Adipose tissue (tissue), 3 donors: Measurements from ENCODE around the gene LDLRAP1. TPM values are rescaled to one million over a fixed set of nuclear protein-coding genes. Genes with fewer than 3 reads are reported as not detected.

Experiments used
- H3K27ac ChIP-seq: one replicate; pipeline ENCODE4 v1.5.1; 2013; ENCODE audit warnings: low read depth, low read length
- WGBS, 3 donors: extraction: QIAGEN DNeasy Blood & Tissue Kit; methylation state at CpG; one replicate each; pipeline ENCODE4 v1.1.7; 2013; 5-methylcytosine and 5-hydroxymethylcytosine counted together
- polyA plus RNA-seq, 3 donors: library from polyadenylated mRNA; stranded (reverse); fragments of 200-250 nt; gene quantifications; one replicate each; pipeline ENCODE4 v1.2.3, GENCODE V29; 2013
- donor health status: healthy with polysubstance abuse.
- donor health status: Bipolar disorder and iron deficiency.
- donor health status: healthy.

The LDLRAP1 gene
- polyA plus RNA-seq, 3 donors: 11.3 to 22.8 (median 12.7) TPM

GRCh38 chr1:25568834-25569596, 25.6 kb downstream of the LDLRAP1 start:
- 76 to 91% (median 77%) methylated on average over 21 of the region's 21 CpGs for WGBS, 3 donors
- no peak overlapping the region for H3K27ac ChIP-seq

DNA sequence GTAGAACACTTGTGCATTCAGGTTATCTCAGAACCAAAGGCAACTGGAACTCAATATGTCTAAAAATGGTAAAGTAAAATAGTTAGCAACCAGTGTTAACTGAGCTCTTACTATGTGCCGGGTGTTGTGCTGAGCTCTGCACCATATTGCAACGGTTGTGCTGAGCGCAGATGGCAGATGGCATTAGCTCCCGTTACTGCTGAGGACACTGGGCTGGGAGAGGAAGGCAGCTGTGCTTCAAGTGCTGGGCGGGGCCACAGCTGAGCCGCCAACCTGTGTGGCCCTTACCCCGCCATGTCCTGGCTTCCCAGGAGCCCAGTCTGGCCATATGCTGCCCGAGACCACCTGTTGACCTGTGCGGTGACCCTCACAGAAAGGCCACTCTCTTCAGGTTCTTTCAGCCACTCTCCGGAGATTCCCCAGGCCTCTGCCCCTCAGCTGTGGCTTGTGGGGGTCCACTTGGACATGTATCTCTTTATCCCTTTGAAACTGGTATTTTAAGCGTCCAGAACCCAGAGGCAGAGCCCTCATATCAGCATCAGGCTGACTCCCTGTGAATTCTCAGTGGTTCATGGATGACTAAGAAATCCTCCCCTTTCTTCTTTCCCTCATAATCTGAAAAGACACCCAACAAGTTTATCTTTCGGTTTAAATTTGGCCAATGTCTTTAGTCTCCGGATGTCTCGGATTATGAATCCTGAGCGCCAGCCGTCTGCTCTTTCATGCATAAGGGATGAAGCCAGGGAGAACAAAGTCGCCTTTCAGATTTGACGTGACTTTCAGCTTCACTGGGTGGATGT, 26.4 kb downstream of the LDLRAP1 start:
- WGBS, 3 donors: 80 to 88% (median 82%) methylated on average over 17 to 18 of the region's 18 CpGs
- no peak overlapping the region for H3K27ac ChIP-seq

- H3K27ac ChIP-seq: no peak overlapping the region
- WGBS, 3 donors: 84 to 88% (median 84%) methylated on average over 12 of the region's 12 CpGs
Observed at GRCh38 chr1:25570798-25571521, 27.6 kb downstream of the LDLRAP1 start.

GRCh38 chr1:25571522-25571970, 28.1 kb downstream of the LDLRAP1 start:
- H3K27ac ChIP-seq: no peak overlapping the region
- WGBS, 3 donors: 80 to 88% (median 86%) methylated on average over 6 of the region's 6 CpGs

- WGBS, 3 donors: 68 to 82% (median 76%) methylated on average over 5 of the region's 5 CpGs
- no peak overlapping the region for H3K27ac ChIP-seq
Observed at GRCh38 chr1:25572107-25572506, 28.7 kb downstream of the LDLRAP1 start.

DNA sequence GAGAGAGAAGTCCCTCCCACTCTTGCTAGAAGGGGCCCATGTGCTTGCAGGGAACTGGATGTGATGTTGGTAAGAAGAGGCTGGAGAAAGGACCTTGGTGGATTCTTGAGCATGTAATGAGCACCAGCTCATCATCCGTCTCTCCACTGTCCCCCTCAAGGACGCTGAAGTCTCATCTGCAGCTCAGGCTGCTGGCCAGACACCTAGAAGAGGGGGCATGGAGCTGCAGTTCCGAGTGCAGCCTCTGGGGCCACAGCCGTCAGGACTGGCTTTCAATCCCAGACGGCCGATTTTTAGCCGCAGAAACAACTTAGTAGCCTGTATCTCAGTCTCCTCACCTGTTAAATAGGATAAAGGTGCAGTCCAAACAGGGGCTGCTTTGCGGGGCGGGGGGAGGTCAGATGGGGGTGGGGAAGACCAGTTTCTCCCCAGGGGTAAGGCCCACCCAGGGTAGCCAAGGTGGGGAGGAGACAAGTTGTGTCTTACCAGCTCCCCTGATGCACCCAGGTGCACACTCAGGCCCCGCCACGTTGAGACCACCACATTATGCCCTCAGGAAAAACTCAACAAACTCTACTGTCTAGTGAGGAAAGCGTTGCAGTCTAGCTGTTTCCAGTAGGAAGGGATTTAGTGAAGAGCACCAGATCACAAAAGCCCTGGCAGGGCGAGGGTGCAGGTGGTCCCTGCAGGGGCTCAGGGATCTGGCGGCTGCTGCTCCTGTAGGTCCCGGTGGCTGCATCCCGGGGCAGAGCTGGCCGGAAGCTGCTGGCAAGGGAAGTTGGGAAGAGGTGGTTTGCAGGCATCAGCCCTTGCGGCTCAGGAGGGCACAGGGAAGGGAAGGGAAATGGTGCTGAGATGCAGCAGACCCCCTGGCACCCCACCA, 29.5 kb downstream of the LDLRAP1 start:
- H3K27ac ChIP-seq: no peak overlapping the region
- WGBS, 3 donors: 32 to 41% (median 37%) methylated on average over 18 of the region's 18 CpGs

DNA sequence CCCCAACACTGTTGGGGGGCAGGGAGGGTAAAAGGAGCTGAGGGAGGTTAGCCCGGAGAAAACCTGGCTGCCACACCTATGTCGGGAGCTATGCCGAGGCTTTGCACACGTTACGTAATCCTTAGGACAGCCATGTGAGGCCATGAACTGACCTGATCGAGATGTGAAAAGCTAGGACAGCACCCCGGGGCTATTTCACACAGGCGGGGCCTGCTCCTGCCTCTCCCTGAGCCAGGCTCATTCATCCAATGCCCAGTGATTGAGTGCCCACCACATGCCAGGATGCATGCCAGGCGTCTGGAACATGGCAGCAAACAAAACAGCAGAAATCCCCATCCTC, 30.2 kb downstream of the LDLRAP1 start:
- WGBS, 3 donors: 39 to 67% (median 61%) methylated on average over 9 of the region's 9 CpGs
- H3K27ac ChIP-seq: no peak overlapping the region

DNA sequence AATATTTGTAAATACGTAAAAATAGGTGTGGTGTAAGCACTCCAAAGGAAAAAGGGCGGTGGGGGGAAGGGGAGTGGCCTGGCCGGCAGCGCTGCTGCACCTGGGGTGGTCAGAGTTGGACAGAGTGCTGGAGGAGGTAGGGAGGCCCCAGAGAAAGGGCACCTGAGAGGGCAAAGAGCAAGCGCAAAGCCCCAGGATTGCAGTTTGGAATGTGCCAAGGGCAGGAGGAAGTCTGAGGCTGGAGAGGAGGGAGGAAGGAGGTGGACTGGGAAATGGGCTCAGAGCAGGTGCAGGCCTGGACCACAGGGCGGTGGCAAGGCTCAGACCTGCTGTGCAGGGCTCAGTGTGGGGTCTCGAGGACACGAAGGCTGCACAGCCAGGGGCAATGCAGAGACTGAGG, 30.6 kb downstream of the LDLRAP1 start:
- no peak overlapping the region for H3K27ac ChIP-seq
- WGBS, 3 donors: 76 to 80% (median 79%) methylated on average over 8 of the region's 8 CpGs

DNA sequence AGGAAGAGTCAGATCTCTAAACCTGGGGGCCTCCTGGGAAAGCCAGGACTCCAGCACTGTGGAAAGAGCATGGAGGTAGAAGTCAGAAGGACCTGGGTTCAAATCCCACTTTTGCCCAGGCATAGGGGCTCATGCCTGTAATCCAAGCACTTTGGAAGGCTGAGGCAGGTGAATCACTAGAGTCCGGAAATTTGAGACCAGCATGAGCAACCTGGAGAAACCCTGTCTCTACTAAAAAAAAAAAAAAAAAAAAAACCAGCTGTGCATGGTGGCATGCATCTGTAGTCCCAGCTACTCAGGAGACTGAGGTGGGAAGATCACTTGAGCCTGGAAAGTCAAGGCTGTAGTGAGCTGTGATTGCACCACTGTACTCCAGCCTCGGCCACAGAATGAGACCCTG, 31.8 kb downstream of the LDLRAP1 start:
- no peak overlapping the region for H3K27ac ChIP-seq
- 91 to 98% (median 93%) methylated on average over 2 of the region's 2 CpGs for WGBS, 3 donors

GRCh38 chr1:25576459-25577133, 33.2 kb downstream of the LDLRAP1 start:
- 90 to 94% (median 91%) methylated on average over 18 of the region's 18 CpGs for WGBS, 3 donors
- H3K27ac ChIP-seq: no peak overlapping the region

- no peak overlapping the region for H3K27ac ChIP-seq
- WGBS, 3 donors: 81 to 83% (median 83%) methylated on average over 21 of the region's 21 CpGs
Observed at GRCh38 chr1:25577134-25577920, 33.9 kb downstream of the LDLRAP1 start.

- WGBS, 3 donors: 82 to 85% (median 84%) methylated on average over 19 of the region's 19 CpGs
- no peak overlapping the region for H3K27ac ChIP-seq
Observed at GRCh38 chr1:25579292-25580252, 36.2 kb downstream of the LDLRAP1 start.

GRCh38 chr1:25580927-25581326, 37.5 kb downstream of the LDLRAP1 start:
- 62 to 85% (median 72%) methylated on average over 6 of the region's 6 CpGs for WGBS, 3 donors
- H3K27ac ChIP-seq: no peak overlapping the region

DNA sequence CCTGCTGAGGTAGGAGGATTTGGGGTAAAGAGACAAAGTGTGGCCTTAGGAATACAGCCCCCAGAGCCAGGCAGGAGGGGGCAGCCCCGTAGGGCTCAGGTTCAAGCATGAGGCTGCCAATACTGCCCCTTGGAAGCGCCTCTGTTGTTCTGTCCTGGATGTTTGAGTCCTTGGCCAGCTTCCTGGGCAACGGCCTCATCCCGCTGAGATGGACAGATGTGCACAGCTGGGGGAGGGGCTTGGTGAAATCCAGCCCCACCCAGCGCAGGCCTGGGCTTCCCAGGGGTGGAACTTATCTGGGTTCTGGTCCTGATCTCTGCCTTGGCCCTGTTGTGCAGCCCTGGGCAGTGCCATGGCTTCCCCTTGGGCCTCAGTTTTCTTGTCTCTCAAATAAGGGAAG, 38.4 kb downstream of the LDLRAP1 start:
- WGBS, 3 donors: 81 to 85% (median 82%) methylated on average over 5 of the region's 5 CpGs
- H3K27ac ChIP-seq: no peak overlapping the region

GRCh38 chr1:25583519-25584370, 40.3 kb downstream of the LDLRAP1 start:
- WGBS, 3 donors: 86 to 89% (median 89%) methylated on average over 14 of the region's 14 CpGs
- no peak overlapping the region for H3K27ac ChIP-seq
